Neutrophil (primary cell): Measurements from ENCODE around the gene ACIN1.

Experiments
- H3K27ac ChIP-seq: fragments of 200-600 bp; sonication (generic); 2 replicates; pipeline ENCODE4 v1.5.1; 2016; ENCODE audit warnings: mild to moderate bottlenecking, moderate library complexity
- H3K27me3 ChIP-seq: fragments of 200-600 bp; sonication (generic); 2 replicates; pipeline ENCODE4 v1.6.0; 2016; ENCODE audit warnings: mild to moderate bottlenecking
- H3K36me3 ChIP-seq: fragments of 200-600 bp; sonication (generic); 2 replicates; pipeline ENCODE4 v1.5.1; 2017
- H3K4me1 ChIP-seq, 2 experiments: fragments of 200-600 bp in 1 of 2; sonication (generic) in 1 of 2; 1 replicate in 1 of 2; 2 replicates in 1 of 2; pipeline versions ENCODE4 v1.5.1 to v1.6.1; 2013 to 2016; ENCODE audit warnings: low read depth in 1 of 2, low read length in 1 of 2, mild to moderate bottlenecking in 1 of 2, moderate library complexity in 1 of 2; ENCODE audit not compliant: control insufficient read depth in 1 of 2, insufficient read depth in 1 of 2
- H3K4me3 ChIP-seq, 2 experiments: fragments of 200-600 bp in 1 of 2; sonication (generic) in 1 of 2; 1 replicate in 1 of 2; 2 replicates in 1 of 2; pipeline ENCODE4 v1.5.1; 2013 to 2016; ENCODE audit warnings: low read depth in 1 of 2, low read length in 1 of 2, mild to moderate bottlenecking in 1 of 2, moderate library complexity in 1 of 2
- H3K9me3 ChIP-seq: fragments of 200-600 bp; sonication (generic); 2 replicates; pipeline ENCODE4 v1.5.1; 2016
- TF ChIP-seq, protein P1 (sequence below): fragments of 200-600 bp; sonication (generic); IDR thresholded peaks from 2 replicates; pipeline ENCODE4 v1.5.1; 2016; ENCODE audit warnings: antibody characterized with exemption

ACIN1 gene

GRCh38 chr14:23127861-23128260 is 32.9 kb upstream of the ACIN1 start:
- TF ChIP-seq, protein P1, sequence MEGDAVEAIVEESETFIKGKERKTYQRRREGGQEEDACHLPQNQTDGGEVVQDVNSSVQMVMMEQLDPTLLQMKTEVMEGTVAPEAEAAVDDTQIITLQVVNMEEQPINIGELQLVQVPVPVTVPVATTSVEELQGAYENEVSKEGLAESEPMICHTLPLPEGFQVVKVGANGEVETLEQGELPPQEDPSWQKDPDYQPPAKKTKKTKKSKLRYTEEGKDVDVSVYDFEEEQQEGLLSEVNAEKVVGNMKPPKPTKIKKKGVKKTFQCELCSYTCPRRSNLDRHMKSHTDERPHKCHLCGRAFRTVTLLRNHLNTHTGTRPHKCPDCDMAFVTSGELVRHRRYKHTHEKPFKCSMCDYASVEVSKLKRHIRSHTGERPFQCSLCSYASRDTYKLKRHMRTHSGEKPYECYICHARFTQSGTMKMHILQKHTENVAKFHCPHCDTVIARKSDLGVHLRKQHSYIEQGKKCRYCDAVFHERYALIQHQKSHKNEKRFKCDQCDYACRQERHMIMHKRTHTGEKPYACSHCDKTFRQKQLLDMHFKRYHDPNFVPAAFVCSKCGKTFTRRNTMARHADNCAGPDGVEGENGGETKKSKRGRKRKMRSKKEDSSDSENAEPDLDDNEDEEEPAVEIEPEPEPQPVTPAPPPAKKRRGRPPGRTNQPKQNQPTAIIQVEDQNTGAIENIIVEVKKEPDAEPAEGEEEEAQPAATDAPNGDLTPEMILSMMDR, result no peak
- Histone ChIP-seq H3K9me3 (no peaks in the 10 kb centered on the region), H3K36me3 (no peaks in the 10 kb centered on the region), H3K27ac (no peak overlapping the region), H3K4me1 (peaks cover 47 to 49% of the 10 kb centered on the region in 2 experiments), H3K27me3 (no peaks in the 10 kb centered on the region), H3K4me3 (no peak overlapping the region)

GRCh38 chr14:23126548-23127278 is 31.8 kb upstream of the ACIN1 start:
- no peaks in the 10 kb centered on the region for H3K27me3 ChIP-seq
- H3K36me3 ChIP-seq, result no peaks in the 10 kb centered on the region
- H3K9me3 ChIP-seq, result no peaks in the 10 kb centered on the region
- no peak overlapping the region for H3K27ac ChIP-seq
- peaks cover 47 to 49% of the 10 kb centered on the region in 2 experiments for H3K4me1 ChIP-seq
- H3K4me3 ChIP-seq, result no peak overlapping the region
- TF ChIP-seq, protein P1, result no peak

DNA sequence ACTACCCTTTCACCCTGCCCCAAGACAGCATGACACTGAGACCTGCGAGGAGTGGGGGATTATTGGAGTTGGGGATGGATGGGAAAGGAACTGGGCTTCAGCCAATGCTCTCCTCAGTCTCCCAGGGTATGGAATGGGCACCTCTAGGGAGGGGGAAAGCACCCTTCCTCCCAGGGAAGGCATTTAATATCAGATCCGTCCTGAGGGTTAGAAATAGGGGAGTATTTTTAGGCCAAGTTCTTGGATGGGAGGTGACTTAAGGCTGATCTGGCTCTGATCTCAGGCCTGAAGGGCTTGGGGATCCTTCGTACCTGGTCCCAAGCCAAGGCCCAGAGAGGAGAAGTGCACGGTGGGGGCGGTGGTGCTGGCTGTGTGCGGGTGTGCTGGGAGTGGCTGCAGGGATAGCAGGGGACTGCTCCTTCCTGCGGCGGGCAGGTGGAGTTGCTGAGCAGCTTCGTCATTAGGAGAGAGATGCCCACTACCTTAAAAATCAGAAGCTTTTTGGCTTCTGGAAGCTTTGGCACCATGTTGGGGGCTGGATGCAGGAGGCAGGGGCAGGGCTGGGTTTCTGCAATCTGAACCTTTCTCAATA is 31.1 kb upstream of the ACIN1 start:
- H3K4me1 ChIP-seq, result peaks cover 41 to 46% of the 10 kb centered on the region in 2 experiments
- H3K27me3 ChIP-seq, result no peaks in the 10 kb centered on the region
- TF ChIP-seq, protein P1, result no peak
- no peaks in the 10 kb centered on the region for H3K36me3 ChIP-seq
- no peak overlapping the region for H3K27ac ChIP-seq
- no peak overlapping the region for H3K4me3 ChIP-seq
- H3K9me3 ChIP-seq, result no peaks in the 10 kb centered on the region

- H3K4me3 ChIP-seq, result no peak overlapping the region
- H3K27me3 ChIP-seq, result no peaks in the 10 kb centered on the region
- H3K36me3 ChIP-seq, result no peaks in the 10 kb centered on the region
- H3K9me3 ChIP-seq, result no peaks in the 10 kb centered on the region
- H3K4me1 ChIP-seq, result peaks cover 42 to 46% of the 10 kb centered on the region in 2 experiments
- no peak overlapping the region for H3K27ac ChIP-seq
- TF ChIP-seq, protein P1, result no peak
These were observed 30.1 kb upstream of the ACIN1 start for GRCh38 chr14:23125011-23125410.

DNA sequence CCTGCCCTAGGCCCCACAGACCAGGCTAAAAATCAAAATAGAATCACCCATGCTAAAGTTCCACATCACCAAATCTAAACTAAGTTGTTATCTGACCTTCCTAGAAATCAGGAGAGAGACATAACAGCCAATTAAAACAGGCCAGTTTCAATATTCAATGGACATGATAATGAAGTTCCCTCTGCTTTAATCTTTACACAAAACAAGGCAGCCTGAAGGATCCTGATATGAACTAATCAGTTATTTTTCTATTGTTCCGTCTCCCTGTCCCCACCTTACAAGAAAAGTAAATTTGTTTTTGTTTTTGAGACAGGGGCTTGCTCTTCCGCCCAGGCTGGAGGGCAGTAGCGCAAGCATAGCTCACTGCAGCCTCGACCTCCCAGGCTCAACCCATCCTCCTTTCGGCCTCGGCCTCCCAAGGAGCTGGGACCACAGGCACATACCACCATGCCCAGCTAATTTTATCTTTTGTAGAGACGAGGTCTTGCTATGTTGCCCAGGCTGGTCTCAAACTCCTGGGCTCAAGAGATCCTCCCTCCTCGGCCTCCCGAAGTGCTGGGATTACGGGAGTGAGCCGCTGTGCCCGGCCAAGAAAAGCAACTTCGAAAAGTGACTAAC is 29.5 kb upstream of the ACIN1 start:
- TF ChIP-seq, protein P1, result no peak
- H3K27ac ChIP-seq, result no peak overlapping the region
- no peaks in the 10 kb centered on the region for H3K36me3 ChIP-seq
- H3K9me3 ChIP-seq, result no peaks in the 10 kb centered on the region
- no peak overlapping the region for H3K4me3 ChIP-seq
- peaks cover 42 to 46% of the 10 kb centered on the region in 2 experiments for H3K4me1 ChIP-seq
- H3K27me3 ChIP-seq, result no peaks in the 10 kb centered on the region
